SHP77 treated with DMSO at 0.1 percent for 48 hours (cell line): ENCODE measurements around the gene POU3F4.

Experiments
- DNase-seq: peaks from one replicate; lab custom pipeline; 2025; lab: John Stamatoyannopoulos, UW

Gene POU3F4

DNA sequence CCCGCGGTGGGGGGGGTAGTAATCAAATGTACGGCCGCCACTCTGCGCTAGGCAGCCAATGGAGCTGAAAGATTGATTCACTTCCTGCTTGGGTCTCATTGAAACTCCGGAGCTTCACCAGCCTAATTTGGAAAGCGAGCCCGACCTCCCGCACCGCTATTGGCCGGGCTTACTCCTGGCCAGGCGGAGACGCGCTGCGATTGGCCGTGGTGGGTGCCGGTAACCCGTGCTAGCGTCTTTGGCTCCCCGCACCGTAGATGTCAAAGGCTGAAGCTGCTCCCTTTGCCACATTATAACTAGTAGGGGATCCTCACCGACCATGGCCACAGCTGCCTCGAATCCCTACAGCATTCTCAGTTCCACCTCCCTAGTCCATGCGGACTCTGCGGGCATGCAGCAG, at the start of gene POU3F4:
Gene POU3F4, plus strand, starts transcription at position 285 of the 400 bp plus-strand sequence. Its CDS starts 35 bp downstream, at position 320.
- DNase-seq = no peak

DNA sequence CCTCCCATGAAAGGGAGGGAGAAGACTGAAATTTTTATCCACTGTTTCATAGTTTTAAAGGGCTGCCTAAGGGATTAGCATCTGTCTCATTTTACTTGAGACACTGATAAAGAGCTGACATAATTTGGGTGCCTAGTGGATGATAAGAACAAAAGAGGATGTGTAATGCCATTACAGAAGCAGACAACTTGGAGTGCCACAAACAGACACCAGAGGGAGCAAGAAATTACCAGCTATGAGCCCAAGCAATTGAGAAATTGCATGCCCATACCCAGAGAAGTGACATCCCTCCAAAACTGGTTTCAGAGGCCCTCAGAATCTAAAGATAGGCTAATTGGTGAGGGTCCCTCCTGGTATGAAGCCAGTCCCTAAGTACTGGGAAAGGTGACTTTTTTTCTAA, 38.5 kb upstream of the POU3F4 start:
- DNase-seq = peak; percentile 14

DNA sequence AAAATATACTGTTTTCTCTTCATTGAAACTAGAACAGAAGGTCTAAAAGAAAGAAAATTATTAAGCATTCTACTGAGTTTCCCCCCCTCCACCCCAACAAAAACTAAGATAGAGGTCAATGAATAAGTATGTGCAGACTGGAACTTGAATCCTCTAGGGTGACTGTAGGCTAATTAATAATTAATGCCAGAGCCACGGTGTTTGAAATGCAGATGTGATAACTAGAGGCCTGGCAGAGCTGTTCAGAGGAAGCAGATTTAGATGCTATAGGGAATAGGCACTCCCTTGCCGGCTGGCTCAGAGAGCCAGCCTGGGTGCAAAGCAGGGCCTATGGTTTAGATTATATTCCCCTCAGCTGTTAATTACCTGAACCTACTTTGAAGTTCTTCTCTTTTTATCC, 12.2 kb upstream of the POU3F4 start:
- DNase-seq = no peak

DNA sequence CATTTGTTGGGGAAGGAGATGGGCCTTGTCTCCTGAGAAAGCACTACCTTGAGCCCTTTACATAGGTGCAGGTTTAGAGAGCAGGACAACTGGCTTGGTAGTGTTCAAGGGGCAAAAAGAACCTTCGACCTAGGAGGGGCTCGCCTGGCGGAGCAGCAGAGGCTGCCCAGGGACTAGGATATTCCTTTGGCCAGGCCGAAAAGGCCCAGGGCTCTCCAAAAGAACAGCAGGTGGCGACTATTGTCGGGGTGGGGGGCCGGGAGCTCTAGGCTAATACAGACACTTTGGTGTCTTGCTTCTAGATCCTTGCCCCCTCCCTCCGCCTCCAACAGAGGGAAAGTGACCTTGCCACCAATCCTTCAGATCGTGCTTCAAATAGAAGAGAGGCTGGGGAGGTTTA, 7.1 kb upstream of the POU3F4 start:
- no peak for DNase-seq

DNA sequence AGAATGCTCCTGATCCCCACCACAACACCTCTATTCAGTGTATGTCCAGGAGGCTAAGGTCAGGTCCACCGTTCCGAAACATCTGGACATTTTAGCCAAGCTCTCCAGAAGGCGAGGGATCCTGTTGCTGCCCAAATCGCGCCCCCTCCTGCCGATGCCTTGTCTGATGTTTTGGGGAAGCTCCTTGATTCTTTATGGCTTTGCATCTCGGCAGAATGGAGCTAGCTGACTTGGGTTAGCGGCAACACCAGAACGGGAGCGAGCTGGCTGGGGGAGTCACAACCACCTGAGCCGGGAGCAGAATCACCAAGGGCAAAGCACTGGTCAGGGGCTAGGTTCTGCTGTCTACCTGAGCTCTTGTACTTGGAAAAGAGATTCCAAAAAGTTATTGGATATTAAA, 6.6 kb upstream of the POU3F4 start:
- no peak for DNase-seq

DNA sequence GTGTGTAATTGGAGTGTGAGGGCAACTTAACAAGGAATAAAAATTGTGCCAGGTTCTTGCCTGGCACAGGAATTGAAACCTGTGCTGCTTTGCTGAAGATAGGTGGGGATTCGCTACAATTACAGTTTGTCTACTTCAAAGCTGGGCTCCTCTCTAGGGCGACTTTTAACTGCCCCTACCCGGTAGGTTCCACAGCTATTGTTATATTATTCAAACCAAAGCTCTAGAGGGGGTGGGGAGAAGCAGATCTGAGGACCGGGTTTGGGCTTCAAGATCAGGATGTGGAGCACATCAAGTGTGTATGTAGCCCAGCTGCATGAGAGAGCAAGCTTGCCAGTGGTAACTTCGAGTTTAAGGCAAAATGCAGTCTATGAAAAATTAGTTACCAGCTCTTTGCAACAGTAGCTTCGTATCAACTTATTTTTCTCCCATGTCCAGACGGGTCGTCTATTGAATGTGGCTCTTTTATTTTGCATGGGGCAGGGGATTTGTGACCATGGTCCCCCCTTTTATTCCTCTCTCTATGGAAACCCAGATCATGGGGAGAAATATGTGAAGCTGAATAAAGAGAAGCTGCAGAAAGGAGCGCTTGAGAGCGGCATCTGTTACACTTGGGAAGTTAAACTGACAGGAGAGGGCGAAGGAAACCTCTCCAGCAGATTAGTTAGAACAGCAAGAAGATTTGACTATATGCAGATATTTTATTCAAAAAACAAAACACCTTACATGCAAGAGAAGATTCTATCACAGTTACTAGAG, 3.2 kb upstream of the POU3F4 start:
- no peak for DNase-seq

DNA sequence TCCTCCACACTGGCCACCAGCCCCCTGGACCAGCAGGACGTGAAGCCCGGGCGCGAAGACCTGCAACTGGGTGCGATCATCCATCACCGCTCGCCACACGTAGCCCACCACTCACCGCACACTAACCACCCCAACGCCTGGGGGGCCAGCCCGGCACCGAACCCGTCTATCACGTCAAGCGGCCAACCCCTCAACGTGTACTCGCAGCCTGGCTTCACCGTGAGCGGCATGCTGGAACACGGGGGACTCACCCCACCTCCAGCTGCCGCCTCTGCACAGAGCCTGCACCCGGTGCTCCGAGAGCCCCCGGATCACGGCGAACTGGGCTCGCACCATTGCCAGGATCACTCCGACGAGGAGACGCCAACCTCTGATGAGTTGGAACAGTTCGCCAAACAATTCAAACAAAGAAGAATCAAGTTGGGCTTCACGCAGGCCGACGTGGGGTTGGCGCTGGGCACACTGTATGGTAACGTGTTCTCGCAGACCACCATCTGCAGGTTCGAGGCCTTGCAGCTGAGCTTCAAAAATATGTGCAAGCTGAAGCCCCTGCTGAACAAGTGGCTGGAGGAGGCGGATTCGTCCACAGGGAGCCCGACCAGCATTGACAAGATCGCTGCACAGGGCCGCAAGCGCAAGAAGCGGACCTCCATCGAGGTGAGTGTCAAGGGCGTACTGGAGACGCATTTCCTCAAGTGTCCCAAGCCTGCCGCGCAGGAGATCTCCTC, 600 bp downstream of the POU3F4 start:
- DNase-seq = no peak

DNA sequence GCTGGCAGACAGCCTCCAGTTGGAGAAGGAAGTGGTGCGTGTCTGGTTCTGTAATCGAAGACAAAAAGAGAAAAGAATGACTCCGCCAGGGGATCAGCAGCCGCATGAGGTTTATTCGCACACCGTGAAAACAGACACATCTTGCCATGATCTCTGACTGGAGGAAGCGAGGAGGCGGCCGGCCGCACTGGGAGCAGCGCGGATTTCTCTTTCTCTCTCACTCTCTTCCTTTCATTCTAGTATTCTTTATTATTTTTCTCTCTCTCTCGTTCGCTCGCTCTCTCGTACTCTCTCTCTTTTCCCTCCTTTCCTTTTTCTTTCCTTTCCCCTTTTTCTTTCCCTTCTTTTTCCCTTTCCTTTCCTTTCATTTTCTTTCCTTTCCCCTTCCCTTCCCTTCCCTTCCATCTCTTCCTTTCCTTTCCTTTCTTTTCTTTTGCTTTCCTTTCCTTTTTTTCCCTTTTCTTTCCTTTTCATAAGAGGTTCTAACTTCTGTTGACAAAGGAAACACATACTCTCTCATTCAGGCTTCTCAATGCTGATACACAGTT, 1.2 kb downstream of the POU3F4 start:
- DNase-seq = no peak

DNA sequence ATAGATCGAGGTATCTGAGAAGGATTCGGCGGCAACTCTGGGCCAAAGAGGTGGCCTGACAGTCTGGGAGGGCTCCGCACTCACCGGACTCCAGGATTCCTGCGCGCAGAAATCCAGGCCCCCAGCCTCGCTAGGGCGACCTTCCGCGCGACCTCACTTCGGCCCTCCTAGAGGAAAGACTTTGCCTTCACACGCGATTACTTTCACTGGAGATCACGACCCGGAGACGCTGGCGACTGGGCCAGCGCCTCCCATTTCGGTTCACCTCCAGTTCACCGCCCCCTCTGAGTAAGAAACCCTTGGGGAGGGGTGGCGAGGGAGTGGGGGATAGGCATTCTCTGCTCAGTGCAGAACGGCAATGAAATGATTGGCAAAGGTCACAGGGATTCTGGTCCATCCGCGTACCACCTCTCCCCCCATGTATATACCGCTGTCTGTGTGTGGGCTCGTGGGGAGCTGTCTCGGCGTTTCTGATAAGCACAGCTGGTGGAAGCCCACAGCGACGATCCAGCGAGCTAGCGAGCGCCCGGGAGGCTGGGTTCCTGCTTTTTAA, 2.5 kb downstream of the POU3F4 start:
- no peak for DNase-seq

DNA sequence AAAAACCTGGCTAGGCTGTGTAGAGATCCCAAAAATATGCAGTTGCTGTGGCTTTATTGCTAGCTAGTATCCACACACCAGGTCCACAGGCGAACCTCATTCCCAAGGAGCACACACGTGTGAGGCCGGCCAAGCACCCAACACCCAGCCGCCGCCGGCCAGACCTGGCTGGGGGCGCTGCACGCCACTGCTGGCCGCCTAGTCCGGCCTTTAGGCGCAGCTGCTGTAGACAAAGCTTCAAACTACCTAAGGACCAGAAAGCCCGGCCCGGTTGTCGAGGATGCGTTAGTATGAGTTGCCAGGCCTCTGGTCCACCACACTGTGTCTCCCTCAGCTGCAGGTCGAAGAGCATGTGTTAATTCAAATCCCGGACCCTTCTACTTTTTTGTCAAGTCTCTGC, 3.1 kb downstream of the POU3F4 start:
- no peak for DNase-seq

DNA sequence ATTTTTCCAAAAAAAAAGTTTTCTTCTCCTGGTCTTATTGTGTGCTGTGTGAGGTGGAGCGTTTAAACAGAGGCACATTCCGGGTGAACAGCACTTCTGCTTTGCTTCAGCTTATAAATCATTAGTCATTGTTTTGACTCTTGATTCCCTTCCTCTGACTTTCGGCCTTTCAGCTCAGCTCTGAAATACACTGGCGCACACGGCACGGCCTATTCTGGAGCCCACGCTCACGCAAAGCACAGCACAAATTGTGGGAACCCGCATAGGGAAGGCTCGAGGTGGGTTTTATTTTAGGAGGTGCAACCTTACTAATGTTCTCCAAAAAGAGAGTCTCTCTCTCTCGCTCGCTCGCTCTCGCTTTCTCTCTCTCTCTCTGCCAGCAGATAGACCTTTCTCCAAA, 4.0 kb downstream of the POU3F4 start:
- no peak for DNase-seq

DNA sequence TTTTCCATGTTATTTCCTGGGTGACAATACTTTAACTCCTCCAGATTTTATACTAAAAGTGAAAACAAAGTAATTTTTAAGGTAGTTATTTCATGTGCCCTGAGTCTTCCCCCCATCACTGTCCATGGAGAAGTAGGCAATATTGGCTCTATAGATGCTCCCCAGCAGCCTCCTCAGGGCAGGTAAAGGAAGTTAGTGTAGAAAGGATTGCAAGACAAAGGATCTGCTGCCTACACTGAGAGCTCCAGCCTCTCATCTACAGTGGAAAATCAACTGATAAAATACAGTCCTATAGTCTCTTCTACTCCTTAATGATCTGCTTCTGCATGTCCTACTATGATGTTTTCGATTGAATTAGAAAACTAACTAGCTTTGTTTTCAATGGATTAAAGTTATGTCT, 8.5 kb downstream of the POU3F4 start:
- no peak for DNase-seq

DNA sequence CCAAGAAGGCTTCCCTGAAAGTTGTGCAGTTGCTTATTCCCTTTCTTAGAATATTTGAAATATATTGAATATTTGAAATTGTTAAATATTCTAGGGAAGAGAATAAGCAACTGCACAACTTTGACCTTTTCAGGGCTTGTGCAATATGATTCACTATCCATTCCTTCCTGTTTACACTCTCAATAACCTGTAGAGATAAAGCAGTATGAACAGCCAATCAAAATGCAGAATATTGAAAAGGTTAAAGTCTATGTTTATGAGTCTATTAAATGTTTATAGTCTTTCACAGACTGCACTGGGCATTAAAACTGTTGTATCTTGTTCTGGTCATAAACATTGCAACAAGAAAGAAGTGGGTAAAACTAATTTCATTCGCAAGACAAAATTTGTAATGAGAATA, 13.8 kb downstream of the POU3F4 start:
- no peak for DNase-seq

DNA sequence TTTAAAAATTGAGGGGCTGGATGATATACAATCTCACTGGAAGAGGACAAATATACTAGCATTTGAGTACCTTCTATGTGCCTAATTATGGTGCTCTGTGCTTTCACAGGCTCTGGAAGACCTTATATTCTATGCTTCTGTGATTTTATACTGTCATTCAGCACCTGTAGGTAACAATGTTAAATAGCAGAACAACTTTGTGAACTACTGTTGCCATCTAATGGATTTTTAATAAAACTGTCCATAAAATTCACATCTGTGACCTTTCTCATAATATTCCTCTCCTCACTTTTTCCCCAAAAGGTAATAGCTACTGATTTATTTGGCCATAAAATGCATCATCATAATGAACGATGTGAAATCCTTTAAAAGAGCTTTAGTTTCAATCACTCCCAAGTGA, 21.9 kb downstream of the POU3F4 start:
- no peak for DNase-seq

DNA sequence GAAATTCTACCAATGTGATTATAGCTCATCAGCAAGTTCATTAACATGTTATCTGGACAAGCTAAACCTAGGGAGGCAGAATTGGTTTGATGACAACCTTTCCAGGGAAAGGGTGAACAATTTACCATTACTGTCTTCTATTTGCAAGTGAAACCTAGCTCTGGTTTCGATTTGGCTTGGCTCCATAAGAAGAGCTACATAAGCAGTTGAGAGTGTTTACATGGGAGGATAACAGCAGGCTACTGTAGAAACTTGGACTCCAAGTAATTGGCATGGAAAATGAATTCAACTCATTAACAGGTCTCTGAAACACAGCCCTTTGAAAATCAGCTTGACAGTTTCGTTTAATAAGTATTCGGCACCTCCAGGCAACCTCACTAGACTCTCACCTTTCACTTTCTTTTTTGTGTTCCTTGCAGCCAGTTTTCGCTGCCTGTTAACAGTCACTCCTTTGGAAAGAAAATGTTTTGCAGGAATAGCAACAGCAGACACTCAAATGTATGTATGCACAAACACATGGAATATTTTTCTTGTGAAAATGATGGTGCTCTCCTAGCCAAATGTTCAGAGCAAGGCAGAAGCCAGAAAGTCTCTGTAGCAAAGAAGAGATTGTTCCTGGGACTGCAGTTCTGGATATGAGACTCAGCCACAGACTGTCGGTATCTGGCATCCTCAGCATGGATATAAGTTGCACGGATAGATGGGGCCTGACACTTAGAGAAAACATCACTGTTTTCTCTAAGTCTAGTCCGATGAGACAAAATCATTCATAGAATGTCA, 27.5 kb downstream of the POU3F4 start:
- DNase-seq = no peak
